CD14-positive monocyte (primary cell): ENCODE data around the gene COL5A3. TPM values are rescaled to one million over a fixed set of nuclear protein-coding genes. Genes with fewer than 3 reads are reported as not detected.

Source experiments
- DNase-seq, 3 donors: peaks; one replicate each; pipeline ENCODE4 v3.0.0-alpha.2; 2011 to 2022
- H2AFZ ChIP-seq: 2 replicates; pipeline ENCODE4 v1.6.0; 2012; ENCODE audit warnings: mild to moderate bottlenecking, low read depth, low read length, inconsistent platforms; ENCODE audit not compliant: insufficient read depth, poor library complexity, severe bottlenecking
- H3K27ac ChIP-seq, 2 donors: 1 replicate in 1 of 2; 2 replicates in 1 of 2; pipeline ENCODE4 v1.5.1; 2012 to 2013; ENCODE audit warnings: low read length in 2 of 2, control low read depth in 1 of 2, inconsistent platforms in 1 of 2, low read depth in 1 of 2, mild to moderate bottlenecking in 1 of 2
- H3K27me3 ChIP-seq, 2 donors: one replicate each; pipeline versions ENCODE4 v1.6.0 to v1.6.1; 2011 to 2013; ENCODE audit warnings: low read length in 2 of 2; ENCODE audit not compliant: control insufficient read depth in 2 of 2, insufficient read depth in 2 of 2
- H3K36me3 ChIP-seq, 2 donors: replicated peaks in 1 of 2; 1 replicate in 1 of 2; 2 replicates in 1 of 2; pipeline versions ENCODE4 v1.5.1 to v1.6.1; 2012 to 2013; ENCODE audit warnings: low read length in 2 of 2, control low read depth in 1 of 2, inconsistent platforms in 1 of 2, mild to moderate bottlenecking in 1 of 2; ENCODE audit not compliant: insufficient read depth in 2 of 2, control insufficient read depth in 1 of 2
- H3K4me1 ChIP-seq, 2 donors: 1 replicate in 1 of 2; 2 replicates in 1 of 2; pipeline versions ENCODE4 v1.5.1 to v1.6.1; 2012 to 2013; ENCODE audit warnings: low read length in 2 of 2, control low read depth in 1 of 2, inconsistent platforms in 1 of 2, mild to moderate bottlenecking in 1 of 2, moderate library complexity in 1 of 2; ENCODE audit not compliant: insufficient read depth in 2 of 2, control insufficient read depth in 1 of 2
- H3K4me2 ChIP-seq: replicated peaks from 2 replicates; pipeline ENCODE3; 2012; ENCODE audit warnings: low read length, moderate library complexity, mild to moderate bottlenecking; ENCODE audit not compliant: poor library complexity, severe bottlenecking; ENCODE audit errors: extremely low read depth
- H3K4me3 ChIP-seq, 3 experiments: fragments of 200-600 bp in 1 of 3; sonication (generic) in 1 of 3; replicated peaks in 1 of 3; 1 replicate in 2 of 3; 2 replicates in 1 of 3; pipeline ENCODE4 v1.5.1; 2011 to 2013; ENCODE audit warnings: low read length in 3 of 3, mild to moderate bottlenecking in 3 of 3, control low read depth in 2 of 3, low read depth in 2 of 3, inconsistent platforms in 1 of 3, moderate library complexity in 1 of 3
- H3K79me2 ChIP-seq: 2 replicates; pipeline ENCODE4 v1.6.0; 2012; ENCODE audit warnings: mild to moderate bottlenecking, control low read depth, inconsistent platforms, low read length, moderate library complexity; ENCODE audit not compliant: insufficient read depth
- H3K9ac ChIP-seq: 2 replicates; pipeline ENCODE4 v1.6.0; 2017; ENCODE audit warnings: low read length, mild to moderate bottlenecking; ENCODE audit not compliant: insufficient read depth, poor library complexity, severe bottlenecking
- H3K9me3 ChIP-seq, 2 donors: replicated peaks in 1 of 2; 1 replicate in 1 of 2; 2 replicates in 1 of 2; pipeline versions ENCODE4 v1.5.1 to v1.6.1; 2012 to 2013; ENCODE audit warnings: low read length in 2 of 2, control low read depth in 1 of 2; ENCODE audit not compliant: control insufficient read depth in 1 of 2, insufficient read depth in 1 of 2
- H4K20me1 ChIP-seq: 2 replicates; pipeline ENCODE4 v1.6.0; 2012; ENCODE audit warnings: mild to moderate bottlenecking, low read length, control low read depth, moderate library complexity; ENCODE audit not compliant: insufficient read depth
- H3K27ac Mint-ChIP-seq, 7 donors: one replicate each; pipeline ENCODE4 v1.8.0; 2020; ENCODE audit warnings: mild to moderate bottlenecking in 7 of 7, mixed read lengths in 7 of 7, moderate library complexity in 6 of 7, inconsistent platforms in 2 of 7
- H3K27me3 Mint-ChIP-seq, 3 donors: one replicate each; pipeline ENCODE4 v1.8.0; 2021 to 2022; ENCODE audit warnings: low read depth in 3 of 3, mild to moderate bottlenecking in 3 of 3, mixed read lengths in 3 of 3, moderate library complexity in 3 of 3, inconsistent platforms in 1 of 3
- H3K36me3 Mint-ChIP-seq, 2 donors: one replicate each; pipeline ENCODE4 v1.8.0; 2020; ENCODE audit warnings: mixed read lengths in 2 of 2, inconsistent platforms in 1 of 2, mild to moderate bottlenecking in 1 of 2
- H3K4me1 Mint-ChIP-seq: one replicate; pipeline ENCODE4 v1.8.0; 2020; ENCODE audit warnings: mild to moderate bottlenecking, mixed read lengths
- H3K4me3 Mint-ChIP-seq, 2 donors: one replicate each; pipeline ENCODE4 v1.8.0; 2020; ENCODE audit warnings: mild to moderate bottlenecking in 2 of 2, mixed read lengths in 2 of 2, moderate library complexity in 1 of 2
- H3K9me3 Mint-ChIP-seq, 7 donors: one replicate each; pipeline ENCODE4 v1.8.0; 2020 to 2022; ENCODE audit warnings: mixed read lengths in 7 of 7, mild to moderate bottlenecking in 6 of 7, moderate library complexity in 6 of 7, inconsistent platforms in 2 of 7
- WGBS: methylation state at CpG from one replicate; pipeline ENCODE4 v1.1.5; 2013; ENCODE audit warnings: missing lambda C conversion rate; ENCODE audit not compliant: insufficient coverage; 5-methylcytosine and 5-hydroxymethylcytosine counted together
- intact Hi-C, 2 donors: fragments of 100-400 bp; cut with micrococcal nuclease; formaldehyde crosslinking; loops; one replicate each; pipeline versions ENCODE4 v1.15.0 to v1.15.1; 2023
- polyA plus RNA-seq, 3 donors: library from polyadenylated mRNA; depleted of rRNA in 1 of 3; unstranded in 2 of 3; stranded (reverse) in 1 of 3; fragments of 300-500 nt in 2 of 3; fragments of >200 nt in 1 of 3; fragmentation: Illumina TruSeq in 2 of 3; gene quantifications; 1 replicate in 2 of 3; 2 replicates in 1 of 3; pipeline ENCODE4 v1.2.3, GENCODE V29; 2012 to 2021
- TF ChIP-seq, protein P1 (sequence below): fragments of 200-600 bp; IDR thresholded peaks from one replicate; pipeline ENCODE4 v1.8.0; 2022; ENCODE audit warnings: antibody characterized with exemption, mild to moderate bottlenecking

Gene COL5A3
- polyA plus RNA-seq, 3 donors = not detected

DNA sequence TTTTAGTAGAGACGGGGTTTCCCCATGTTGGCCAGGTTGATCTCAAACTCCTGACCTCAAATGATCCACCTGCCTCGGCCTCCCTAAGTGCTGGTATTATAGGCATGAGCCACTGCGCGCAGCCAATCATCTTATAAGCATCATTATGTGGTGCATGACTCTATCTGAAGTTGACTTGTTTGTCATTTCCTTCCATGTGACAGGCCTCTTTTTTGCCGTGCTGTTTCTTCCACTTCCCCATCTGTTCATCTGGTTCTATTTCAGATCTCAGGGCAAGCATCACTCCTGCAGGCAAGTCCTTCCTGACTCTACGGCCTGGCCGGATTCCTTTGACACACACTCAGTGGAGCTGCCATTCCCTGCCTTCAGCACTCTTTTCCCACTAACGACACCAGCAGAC is 15.2 kb downstream of the COL5A3 start:
- Histone ChIP-seq H4K20me1 (no peaks in the 10 kb centered on the region), H3K27ac (no peak overlapping the region), H3K9ac (no peak overlapping the region), H3K27me3 (no peaks in the 10 kb centered on the region), H2AFZ (no peak overlapping the region), H3K79me2 (no peaks in the 10 kb centered on the region), H3K36me3 (no peaks in the 10 kb centered on the region), H3K4me2 (no peak overlapping the region), H3K9me3 (no peaks in the 10 kb centered on the region), H3K4me3 (no peak overlapping the region), H3K4me1 (no peaks in the 10 kb centered on the region)
- Mint-ChIP-seq H3K27me3 (peaks cover 12 to 18% (median 16%) of the 10 kb centered on the region in 3 donors), H3K36me3 (no peaks in the 10 kb centered on the region), H3K4me3 (no peak overlapping the region), H3K27ac (no peak overlapping the region), H3K9me3 (peaks cover 0 to 2% (median 0%) of the 10 kb centered on the region in 7 donors), H3K4me1 (no peaks in the 10 kb centered on the region)
- DNase-seq = no peak
- TF ChIP-seq, protein P1, sequence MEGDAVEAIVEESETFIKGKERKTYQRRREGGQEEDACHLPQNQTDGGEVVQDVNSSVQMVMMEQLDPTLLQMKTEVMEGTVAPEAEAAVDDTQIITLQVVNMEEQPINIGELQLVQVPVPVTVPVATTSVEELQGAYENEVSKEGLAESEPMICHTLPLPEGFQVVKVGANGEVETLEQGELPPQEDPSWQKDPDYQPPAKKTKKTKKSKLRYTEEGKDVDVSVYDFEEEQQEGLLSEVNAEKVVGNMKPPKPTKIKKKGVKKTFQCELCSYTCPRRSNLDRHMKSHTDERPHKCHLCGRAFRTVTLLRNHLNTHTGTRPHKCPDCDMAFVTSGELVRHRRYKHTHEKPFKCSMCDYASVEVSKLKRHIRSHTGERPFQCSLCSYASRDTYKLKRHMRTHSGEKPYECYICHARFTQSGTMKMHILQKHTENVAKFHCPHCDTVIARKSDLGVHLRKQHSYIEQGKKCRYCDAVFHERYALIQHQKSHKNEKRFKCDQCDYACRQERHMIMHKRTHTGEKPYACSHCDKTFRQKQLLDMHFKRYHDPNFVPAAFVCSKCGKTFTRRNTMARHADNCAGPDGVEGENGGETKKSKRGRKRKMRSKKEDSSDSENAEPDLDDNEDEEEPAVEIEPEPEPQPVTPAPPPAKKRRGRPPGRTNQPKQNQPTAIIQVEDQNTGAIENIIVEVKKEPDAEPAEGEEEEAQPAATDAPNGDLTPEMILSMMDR = no peak
- intact Hi-C loops = no loop called here
- 83% methylated on average over 7 of the region's 8 CpGs for WGBS

DNA sequence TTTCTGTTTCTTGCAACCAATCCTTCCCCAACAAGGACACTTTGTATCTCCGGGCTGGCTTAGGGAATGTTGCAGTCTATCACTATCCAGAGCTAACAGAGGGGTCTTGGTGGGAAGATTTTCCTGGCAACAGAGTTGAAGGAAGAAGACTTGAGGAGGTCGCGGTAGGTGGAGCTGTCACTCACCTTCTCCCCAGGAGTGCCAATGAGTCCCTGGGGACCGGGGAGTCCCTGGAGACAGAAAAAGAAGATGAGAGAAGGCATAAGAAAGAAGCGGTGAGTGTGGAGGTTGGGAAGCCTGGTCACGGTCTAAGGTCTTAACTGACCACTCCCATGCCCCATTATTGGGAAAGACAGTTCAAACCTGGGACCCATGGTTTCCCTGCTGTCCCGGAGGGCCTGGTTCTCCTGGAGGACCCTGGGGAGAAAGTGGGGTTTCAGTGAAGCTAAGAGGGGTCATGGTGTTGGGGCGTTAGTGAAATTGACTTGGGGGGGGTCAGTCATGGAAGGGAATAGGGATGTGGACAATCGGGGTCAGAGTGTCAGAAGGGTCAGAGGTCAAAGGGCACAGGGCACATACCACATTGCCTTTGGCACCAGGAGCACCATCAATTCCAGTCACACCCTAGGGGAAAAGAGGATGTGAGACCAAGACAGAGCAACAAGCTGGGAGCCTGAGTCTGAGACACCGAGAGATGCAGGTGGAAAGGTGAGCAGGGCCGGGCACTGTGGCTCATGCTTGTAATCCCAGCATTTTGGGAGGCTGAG is 18.7 kb downstream of the COL5A3 start:
- H3K79me2 ChIP-seq = no peaks in the 10 kb centered on the region
- intact Hi-C loops = no loop called here
- Mint-ChIP-seq H3K9me3 (peaks cover 0 to 1% (median 0%) of the 10 kb centered on the region in 7 donors), H3K4me3 (no peak overlapping the region), H3K27me3 (peaks cover 6 to 8% (median 6%) of the 10 kb centered on the region in 3 donors), H3K27ac (no peak overlapping the region), H3K4me1 (no peaks in the 10 kb centered on the region), H3K36me3 (no peaks in the 10 kb centered on the region)
- no peaks in the 10 kb centered on the region for H4K20me1 ChIP-seq
- TF ChIP-seq, protein P1 = no peak
- DNase-seq = no peak
- no peak overlapping the region for H2AFZ ChIP-seq
- 78% methylated on average over 6 of the region's 11 CpGs for WGBS
- no peak overlapping the region for H3K9ac ChIP-seq
- no peaks in the 10 kb centered on the region for H3K27me3 ChIP-seq
- H3K36me3 ChIP-seq = no peaks in the 10 kb centered on the region
- H3K27ac ChIP-seq = no peak overlapping the region
- no peak overlapping the region for H3K4me3 ChIP-seq
- no peak overlapping the region for H3K4me2 ChIP-seq
- no peaks in the 10 kb centered on the region for H3K4me1 ChIP-seq
- H3K9me3 ChIP-seq = no peaks in the 10 kb centered on the region
